Measurements from ENCODE around the gene ZNF805. TPM values are rescaled to one million over a fixed set of nuclear protein-coding genes. Genes with fewer than 3 reads are reported as not detected.

The ZNF805 gene
- 1.5 and 2.5 TPM in 2 replicates for polyA plus RNA-seq (2012; rRNA removed)
- 1.4 TPM in 2 replicates for polyA plus RNA-seq (2012; cell fraction: cytosol; rRNA removed)
- polyA plus RNA-seq (2012; cell fraction: nucleus; rRNA removed): 3.4 and 3.6 TPM in 2 replicates

DNA sequence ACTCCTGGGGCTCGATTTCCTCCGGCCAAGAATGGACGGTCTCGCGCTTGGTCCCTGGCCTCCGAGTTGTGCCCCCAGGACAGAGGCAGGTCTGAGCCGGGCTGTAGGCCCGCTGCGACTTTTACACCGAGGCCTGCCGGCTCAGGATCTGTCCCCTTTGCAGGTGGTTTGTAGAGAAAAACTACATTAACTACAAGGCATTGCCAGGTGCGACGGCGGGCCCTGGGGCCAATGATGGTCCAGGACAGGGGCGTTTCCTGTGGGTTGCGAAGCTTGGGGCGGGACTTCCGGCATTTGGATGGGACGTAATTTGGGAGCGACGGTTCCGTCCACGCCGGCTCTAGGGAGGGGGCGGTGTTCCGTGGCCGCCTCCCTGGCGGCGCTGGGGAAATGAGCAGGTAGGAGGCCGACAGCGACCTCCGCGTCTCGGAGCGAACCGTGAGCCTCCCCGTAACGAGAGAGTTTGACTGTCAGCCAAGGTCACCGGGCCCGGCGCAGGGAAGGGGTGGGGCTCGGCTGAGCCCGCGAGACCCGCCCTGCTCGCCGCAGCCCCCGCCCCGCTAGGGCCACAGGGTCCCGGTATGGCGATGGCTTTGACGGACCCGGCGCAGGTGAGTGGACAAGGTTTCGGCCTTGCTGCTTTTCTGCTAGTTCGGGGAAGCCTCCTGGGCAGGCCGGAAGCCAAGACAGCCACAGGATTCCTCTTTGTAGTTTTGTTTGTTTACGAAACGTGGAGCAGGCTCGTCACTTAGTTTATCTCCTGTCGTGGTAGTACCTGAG, at the start of gene ZNF805:
ZNF805 (plus strand) TSS at position 322 of the 780 bp plus-strand sequence; CDS start at position 582, 260 bp downstream.
- Histone ChIP-seq H3K4me2 (peak within 1 kb of the TSS; percentile 81), H3F3A (replicated peaks; ENCODE audit: insufficient read depth) (no peaks in the 10 kb centered on the region), H3K36me3 (replicated peaks in 1 of 2; ENCODE audit: control insufficient read depth in 1 of 2, insufficient read depth in 2 of 2, low read length in 1 of 2) (peaks cover 10 to 11% of the 10 kb centered on the region in 2 experiments), H3K4me1 (ENCODE audit: control insufficient read depth in 1 of 2, insufficient read depth in 2 of 2, low read depth in 1 of 2, low read length in 1 of 2) (peaks cover 10 to 15% of the 10 kb centered on the region in 2 experiments; a peak in 2 of 4 replicates), H3K9ac (peak within 1 kb of the TSS; percentile 87), H3K79me2 (ENCODE audit: insufficient read depth) (peaks cover 48% of the 10 kb centered on the region), H3K9me2 (no peaks in the 10 kb centered on the region), H3K27me3 (ENCODE audit: insufficient read depth) (no peaks in the 10 kb centered on the region), H4K20me1 (ENCODE audit: insufficient read depth) (no peaks in the 10 kb centered on the region), H3K27ac (ENCODE audit: low read depth in 2 of 2, low read length in 1 of 2) (peak within 1 kb of the TSS; percentile 72 to 80), H3K9me3 (no peaks in the 10 kb centered on the region), H2AFZ (ENCODE audit: low read depth) (peak within 1 kb of the TSS; percentile 100), H3K4me3 (ENCODE audit: low read depth in 2 of 2, low read length in 1 of 2) (peak within 1 kb of the TSS; percentile 82 to 85)
- POLR2A ChIA-PET: interaction anchor here (0.7 kb wide), 1 partner anchor 149 kb away, joined by 3 read pairs; the partner anchor contains the start of gene ZNF548
- WGBS (ENCODE audit: low lambda C conversion rate): 3% methylated on average over 35 of the region's 61 CpGs
- peak; percentile 97 for DNase-seq
- TF ChIP-seq GABPA (IDR thresholded peaks at IDR 0.05; ENCODE audit: low read depth) (peak; percentile 97), SIN3A (IDR thresholded peaks at IDR 0.05; ENCODE audit: borderline replicate concordance, low read depth, low read length) (peak; percentile 95; the same call in 1 of the 2 replicates), MEF2A (IDR thresholded peaks at IDR 0.05; ENCODE audit: borderline replicate concordance, low read depth) (no peak), TCF12 (IDR thresholded peaks at IDR 0.05) (no peak), POLR2AphosphoS5 (IDR thresholded peaks at IDR 0.05; ENCODE audit: low read depth, low read length) (peak; percentile 70), ELF1 (IDR thresholded peaks at IDR 0.05) (peak; percentile 79), YY1 (IDR thresholded peaks at IDR 0.05; ENCODE audit: low read depth) (no peak; the same call in 1 of the 2 replicates), RXRA (IDR thresholded peaks at IDR 0.05; ENCODE audit: borderline replicate concordance, low read depth) (no peak), RFX5 (IDR thresholded peaks at IDR 0.05; ENCODE audit: low read length) (no peak), CHD2 (IDR thresholded peaks at IDR 0.05; ENCODE audit: low read length, partially characterized antibody) (peak; percentile 81), TAF1 (IDR thresholded peaks at IDR 0.05; ENCODE audit: borderline replicate concordance, low read depth, low read length) (peak; percentile 58), GATA2 (CRISPR knock-in tag; IDR thresholded peaks at IDR 0.05) (no peak), RCOR1 (IDR thresholded peaks at IDR 0.05; ENCODE audit: low read length) (no peak), SMC3 (IDR thresholded peaks at IDR 0.05; ENCODE audit: low read depth, low read length) (no peak), MXI1 (IDR thresholded peaks at IDR 0.05; ENCODE audit: low read depth, low read length) (peak; percentile 94)
- TF ChIP-seq, protein P1, sequence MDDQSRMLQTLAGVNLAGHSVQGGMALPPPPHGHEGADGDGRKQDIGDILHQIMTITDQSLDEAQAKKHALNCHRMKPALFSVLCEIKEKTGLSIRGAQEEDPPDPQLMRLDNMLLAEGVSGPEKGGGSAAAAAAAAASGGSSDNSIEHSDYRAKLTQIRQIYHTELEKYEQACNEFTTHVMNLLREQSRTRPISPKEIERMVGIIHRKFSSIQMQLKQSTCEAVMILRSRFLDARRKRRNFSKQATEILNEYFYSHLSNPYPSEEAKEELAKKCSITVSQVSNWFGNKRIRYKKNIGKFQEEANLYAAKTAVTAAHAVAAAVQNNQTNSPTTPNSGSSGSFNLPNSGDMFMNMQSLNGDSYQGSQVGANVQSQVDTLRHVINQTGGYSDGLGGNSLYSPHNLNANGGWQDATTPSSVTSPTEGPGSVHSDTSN (IDR thresholded peaks at IDR 0.05): peak; percentile 77
- TF ChIP-seq, protein P2, sequence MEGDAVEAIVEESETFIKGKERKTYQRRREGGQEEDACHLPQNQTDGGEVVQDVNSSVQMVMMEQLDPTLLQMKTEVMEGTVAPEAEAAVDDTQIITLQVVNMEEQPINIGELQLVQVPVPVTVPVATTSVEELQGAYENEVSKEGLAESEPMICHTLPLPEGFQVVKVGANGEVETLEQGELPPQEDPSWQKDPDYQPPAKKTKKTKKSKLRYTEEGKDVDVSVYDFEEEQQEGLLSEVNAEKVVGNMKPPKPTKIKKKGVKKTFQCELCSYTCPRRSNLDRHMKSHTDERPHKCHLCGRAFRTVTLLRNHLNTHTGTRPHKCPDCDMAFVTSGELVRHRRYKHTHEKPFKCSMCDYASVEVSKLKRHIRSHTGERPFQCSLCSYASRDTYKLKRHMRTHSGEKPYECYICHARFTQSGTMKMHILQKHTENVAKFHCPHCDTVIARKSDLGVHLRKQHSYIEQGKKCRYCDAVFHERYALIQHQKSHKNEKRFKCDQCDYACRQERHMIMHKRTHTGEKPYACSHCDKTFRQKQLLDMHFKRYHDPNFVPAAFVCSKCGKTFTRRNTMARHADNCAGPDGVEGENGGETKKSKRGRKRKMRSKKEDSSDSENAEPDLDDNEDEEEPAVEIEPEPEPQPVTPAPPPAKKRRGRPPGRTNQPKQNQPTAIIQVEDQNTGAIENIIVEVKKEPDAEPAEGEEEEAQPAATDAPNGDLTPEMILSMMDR (IDR thresholded peaks at IDR 0.05): peak; percentile 14; the same call in 1 of the 2 replicates
- TF ChIP-seq, protein P3, sequence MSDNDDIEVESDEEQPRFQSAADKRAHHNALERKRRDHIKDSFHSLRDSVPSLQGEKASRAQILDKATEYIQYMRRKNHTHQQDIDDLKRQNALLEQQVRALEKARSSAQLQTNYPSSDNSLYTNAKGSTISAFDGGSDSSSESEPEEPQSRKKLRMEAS (IDR thresholded peaks at IDR 0.05; ENCODE audit: low read depth): peak; percentile 94
- TF ChIP-seq, protein P4, sequence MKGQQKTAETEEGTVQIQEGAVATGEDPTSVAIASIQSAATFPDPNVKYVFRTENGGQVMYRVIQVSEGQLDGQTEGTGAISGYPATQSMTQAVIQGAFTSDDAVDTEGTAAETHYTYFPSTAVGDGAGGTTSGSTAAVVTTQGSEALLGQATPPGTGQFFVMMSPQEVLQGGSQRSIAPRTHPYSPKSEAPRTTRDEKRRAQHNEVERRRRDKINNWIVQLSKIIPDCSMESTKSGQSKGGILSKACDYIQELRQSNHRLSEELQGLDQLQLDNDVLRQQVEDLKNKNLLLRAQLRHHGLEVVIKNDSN (IDR thresholded peaks at IDR 0.05; ENCODE audit: borderline replicate concordance, low read depth): no peak
- TF ChIP-seq, protein P5, sequence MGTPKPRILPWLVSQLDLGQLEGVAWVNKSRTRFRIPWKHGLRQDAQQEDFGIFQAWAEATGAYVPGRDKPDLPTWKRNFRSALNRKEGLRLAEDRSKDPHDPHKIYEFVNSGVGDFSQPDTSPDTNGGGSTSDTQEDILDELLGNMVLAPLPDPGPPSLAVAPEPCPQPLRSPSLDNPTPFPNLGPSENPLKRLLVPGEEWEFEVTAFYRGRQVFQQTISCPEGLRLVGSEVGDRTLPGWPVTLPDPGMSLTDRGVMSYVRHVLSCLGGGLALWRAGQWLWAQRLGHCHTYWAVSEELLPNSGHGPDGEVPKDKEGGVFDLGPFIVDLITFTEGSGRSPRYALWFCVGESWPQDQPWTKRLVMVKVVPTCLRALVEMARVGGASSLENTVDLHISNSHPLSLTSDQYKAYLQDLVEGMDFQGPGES (IDR thresholded peaks at IDR 0.05; ENCODE audit: low read depth, low read length): no peak
- TF ChIP-seq, protein P6, sequence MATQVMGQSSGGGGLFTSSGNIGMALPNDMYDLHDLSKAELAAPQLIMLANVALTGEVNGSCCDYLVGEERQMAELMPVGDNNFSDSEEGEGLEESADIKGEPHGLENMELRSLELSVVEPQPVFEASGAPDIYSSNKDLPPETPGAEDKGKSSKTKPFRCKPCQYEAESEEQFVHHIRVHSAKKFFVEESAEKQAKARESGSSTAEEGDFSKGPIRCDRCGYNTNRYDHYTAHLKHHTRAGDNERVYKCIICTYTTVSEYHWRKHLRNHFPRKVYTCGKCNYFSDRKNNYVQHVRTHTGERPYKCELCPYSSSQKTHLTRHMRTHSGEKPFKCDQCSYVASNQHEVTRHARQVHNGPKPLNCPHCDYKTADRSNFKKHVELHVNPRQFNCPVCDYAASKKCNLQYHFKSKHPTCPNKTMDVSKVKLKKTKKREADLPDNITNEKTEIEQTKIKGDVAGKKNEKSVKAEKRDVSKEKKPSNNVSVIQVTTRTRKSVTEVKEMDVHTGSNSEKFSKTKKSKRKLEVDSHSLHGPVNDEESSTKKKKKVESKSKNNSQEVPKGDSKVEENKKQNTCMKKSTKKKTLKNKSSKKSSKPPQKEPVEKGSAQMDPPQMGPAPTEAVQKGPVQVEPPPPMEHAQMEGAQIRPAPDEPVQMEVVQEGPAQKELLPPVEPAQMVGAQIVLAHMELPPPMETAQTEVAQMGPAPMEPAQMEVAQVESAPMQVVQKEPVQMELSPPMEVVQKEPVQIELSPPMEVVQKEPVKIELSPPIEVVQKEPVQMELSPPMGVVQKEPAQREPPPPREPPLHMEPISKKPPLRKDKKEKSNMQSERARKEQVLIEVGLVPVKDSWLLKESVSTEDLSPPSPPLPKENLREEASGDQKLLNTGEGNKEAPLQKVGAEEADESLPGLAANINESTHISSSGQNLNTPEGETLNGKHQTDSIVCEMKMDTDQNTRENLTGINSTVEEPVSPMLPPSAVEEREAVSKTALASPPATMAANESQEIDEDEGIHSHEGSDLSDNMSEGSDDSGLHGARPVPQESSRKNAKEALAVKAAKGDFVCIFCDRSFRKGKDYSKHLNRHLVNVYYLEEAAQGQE (IDR thresholded peaks at IDR 0.05; ENCODE audit: low read depth, low read length): no peak
- CTCF ChIA-PET: no interaction called here
